SIG-M5 treated with dmso at 0.1 percent for 504 hours (cell line): ENCODE data around the gene CX3CL1.
"Not testable (repeated sequence)": the region's sequence is repeated elsewhere in the genome, so short reads cannot be mapped to it uniquely, and the experiment has no call there.

Source experiments
- DNase-seq: peaks from one replicate; lab custom pipeline; 2025; ENCODE audit not compliant: unreplicated experiment; lab: John Stamatoyannopoulos, UW

CX3CL1 gene

DNA sequence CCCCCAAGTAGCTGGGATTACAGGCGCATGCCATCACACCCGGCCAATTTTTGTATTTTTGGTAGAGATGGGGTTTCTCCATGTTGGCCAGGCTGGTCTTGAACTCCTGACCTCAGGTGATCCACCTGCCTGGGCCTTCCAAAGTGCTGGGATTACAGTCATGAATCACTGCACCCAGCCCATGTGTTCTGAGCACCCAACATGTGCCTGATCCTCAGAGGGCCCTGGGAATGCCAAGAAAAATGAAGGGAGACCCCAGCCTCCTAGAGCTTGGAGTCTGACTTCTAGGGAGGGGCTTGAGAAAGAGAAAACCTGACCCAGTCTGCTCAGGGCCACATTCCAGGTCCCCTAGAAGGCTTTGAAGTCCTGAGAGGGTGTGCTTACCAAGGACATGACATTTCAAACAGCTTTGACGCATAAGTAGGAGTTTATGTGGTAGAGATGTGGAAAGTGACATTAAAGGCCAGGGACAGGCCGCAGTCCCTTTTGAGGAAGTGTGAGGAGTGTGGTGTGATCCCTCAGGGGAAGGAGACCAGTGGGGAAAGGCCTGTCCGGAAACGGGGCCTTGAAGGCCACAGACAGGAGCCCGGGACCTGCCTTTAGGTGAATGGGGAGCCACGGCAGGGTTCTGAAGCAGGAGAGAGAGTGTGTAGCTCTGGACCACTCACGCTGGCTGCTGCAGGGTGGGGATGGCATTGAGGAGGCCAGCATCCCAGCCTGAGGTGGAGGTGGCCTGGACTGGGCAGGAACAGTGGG lies 14.8 kb upstream of the CX3CL1 start:
- peak; percentile 12 for DNase-seq

DNA sequence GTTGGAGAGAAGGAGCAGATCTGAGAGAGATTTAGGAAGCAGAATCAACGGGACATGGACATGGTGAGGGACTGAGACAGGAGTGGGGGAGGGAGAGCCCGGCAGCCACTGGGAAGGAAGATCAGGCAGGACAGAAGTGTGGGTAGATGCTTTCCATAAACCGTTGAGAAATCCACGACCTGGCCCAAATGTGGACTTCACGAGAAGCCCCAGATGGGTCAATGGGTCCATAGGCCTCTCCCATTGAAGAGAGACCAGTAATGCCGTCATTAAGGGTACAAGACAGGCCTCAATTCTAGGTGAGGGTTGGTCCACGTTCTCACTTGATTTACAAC lies 14.2 kb upstream of the CX3CL1 start:
- no peak for DNase-seq

DNA sequence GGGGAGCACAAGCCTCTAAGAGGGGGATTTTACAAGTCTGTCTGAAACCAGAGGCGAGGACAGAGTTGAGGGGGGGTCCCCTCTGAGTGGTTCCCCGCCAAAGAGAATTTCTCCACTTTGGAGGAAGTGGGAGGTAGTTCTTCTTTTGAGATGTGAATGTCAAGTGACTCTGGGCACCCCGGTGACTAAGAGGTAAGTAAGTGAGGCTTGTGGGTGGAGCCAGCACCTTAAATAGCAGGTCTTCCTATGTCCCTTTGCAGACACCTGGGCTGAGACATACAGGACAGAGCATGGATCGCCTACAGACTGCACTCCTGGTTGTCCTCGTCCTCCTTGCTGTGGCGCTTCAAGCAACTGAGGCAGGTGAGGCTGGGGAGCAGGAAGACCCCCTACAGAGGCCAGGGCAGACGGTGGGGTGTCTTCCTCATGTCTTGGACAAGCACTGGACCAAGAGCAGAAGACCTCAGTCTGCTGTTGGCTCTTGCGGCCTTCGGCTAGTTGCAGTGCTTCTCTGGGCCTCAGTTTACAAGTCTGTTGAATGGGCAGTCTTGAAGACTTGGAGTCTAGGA lies 13.7 kb upstream of the CX3CL1 start, which contains the start of gene CCL22:
TSS of gene CCL22 (plus strand) at position 257 of the 569 bp plus-strand sequence. CDS start at position 291, 34 bp downstream.
- DNase-seq = no peak

DNA sequence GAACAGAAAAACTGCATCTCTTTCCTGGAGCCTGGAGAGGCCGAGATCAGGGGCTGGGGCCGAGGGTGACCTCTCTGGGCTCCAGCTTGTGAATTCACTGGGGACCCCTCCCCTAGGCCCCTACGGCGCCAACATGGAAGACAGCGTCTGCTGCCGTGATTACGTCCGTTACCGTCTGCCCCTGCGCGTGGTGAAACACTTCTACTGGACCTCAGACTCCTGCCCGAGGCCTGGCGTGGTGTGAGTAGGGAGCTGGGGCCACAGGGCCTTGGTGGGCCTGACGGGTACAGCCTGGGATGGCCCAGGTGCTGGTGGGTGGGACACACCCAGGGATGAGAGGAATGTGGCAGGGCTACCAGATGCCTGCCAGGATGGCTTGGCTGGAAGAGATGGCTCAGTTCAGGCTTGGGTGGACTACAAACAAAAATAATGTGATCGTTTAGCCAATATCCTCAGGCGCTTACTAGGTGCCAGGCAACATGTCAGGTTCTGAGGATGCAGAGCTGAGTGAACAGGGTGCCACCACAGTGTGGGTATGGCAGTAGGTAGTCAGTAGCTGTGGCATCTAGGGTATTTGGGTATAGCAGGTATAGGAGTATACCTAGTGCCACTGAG lies 11.9 kb upstream of the CX3CL1 start:
- no peak for DNase-seq

DNA sequence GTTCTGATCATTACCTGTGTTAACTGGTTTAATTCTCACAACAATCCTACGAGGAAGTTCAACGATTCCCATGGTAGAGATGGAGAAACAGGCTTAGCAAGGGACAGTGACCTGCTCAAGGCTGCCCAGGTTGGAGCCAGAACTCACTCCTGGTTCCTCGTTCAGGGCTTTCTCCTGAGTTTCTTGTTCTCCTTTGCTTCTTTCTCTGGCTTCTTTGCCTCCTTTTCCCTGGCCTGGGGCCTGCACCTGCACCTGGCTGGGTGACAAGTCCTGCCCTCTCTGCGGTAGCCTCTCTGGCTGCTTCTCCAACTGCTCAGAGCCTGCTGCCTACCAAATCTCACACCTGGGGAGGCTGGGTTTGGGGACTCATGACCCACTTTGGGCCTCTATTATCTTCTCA lies 10.9 kb upstream of the CX3CL1 start:
- no peak for DNase-seq

DNA sequence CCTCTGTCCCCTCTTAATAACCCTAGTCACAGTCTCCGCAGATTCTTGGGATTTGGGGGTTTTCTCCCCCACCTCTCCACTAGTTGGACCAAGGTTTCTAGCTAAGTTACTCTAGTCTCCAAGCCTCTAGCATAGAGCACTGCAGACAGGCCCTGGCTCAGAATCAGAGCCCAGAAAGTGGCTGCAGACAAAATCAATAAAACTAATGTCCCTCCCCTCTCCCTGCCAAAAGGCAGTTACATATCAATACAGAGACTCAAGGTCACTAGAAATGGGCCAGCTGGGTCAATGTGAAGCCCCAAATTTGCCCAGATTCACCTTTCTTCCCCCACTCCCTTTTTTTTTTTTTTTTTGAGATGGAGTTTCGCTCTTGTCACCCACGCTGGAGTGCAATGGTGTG lies 8.1 kb upstream of the CX3CL1 start:
- DNase-seq = no peak

DNA sequence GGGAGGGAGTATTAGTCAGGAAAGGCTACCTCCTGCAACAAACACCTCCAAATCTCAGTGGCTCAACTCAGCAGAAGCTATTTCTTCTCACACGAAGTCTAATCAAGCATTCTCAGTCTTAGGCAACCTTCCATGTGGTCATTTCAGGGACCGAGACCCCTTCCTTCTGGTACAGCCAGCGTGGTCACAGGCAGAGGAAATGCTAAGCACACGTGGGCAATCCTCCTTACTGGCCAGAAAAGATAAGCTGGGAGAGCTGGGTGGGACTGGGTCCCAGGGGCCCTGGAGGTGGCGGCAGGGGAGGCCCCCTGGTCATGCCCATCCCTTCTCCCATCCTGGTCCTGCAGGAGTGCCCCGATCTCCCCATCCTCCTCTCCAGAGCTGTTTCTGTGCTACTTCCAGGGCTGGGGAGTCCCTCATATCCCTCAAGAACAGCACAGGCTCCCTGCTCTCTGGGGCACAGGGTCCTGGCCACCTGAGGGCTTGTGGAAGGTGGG lies 5.7 kb upstream of the CX3CL1 start:
- no peak for DNase-seq

DNA sequence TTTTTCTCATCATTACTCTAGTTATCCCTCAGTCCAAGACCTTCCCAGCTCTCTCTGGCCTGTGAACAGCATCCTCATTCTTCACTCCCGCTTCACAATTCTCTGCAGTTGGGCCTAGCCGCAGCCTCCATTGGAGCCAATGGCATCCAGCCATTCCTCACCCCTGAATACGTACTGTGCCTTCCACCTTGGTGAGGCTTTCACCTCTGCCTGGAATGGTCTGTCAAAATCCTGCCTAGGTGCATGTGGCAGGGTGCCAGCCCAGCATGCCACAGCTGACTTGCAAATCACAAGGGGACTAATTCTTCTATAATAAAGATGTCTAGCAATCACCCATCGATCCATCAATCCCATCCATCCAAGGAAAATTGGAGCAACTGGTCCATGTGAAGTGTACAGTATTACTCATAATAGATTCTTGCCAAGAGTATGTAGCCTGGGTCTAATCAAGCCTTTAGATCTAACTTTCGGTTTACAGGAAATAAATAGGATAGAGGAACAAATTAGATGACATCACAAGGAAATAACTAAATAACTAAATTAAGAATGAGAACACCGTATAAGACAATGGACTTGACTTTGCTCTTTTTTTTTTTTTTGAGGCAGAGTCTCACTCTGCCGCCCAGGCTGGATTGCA lies 5.1 kb upstream of the CX3CL1 start:
- no peak for DNase-seq

DNA sequence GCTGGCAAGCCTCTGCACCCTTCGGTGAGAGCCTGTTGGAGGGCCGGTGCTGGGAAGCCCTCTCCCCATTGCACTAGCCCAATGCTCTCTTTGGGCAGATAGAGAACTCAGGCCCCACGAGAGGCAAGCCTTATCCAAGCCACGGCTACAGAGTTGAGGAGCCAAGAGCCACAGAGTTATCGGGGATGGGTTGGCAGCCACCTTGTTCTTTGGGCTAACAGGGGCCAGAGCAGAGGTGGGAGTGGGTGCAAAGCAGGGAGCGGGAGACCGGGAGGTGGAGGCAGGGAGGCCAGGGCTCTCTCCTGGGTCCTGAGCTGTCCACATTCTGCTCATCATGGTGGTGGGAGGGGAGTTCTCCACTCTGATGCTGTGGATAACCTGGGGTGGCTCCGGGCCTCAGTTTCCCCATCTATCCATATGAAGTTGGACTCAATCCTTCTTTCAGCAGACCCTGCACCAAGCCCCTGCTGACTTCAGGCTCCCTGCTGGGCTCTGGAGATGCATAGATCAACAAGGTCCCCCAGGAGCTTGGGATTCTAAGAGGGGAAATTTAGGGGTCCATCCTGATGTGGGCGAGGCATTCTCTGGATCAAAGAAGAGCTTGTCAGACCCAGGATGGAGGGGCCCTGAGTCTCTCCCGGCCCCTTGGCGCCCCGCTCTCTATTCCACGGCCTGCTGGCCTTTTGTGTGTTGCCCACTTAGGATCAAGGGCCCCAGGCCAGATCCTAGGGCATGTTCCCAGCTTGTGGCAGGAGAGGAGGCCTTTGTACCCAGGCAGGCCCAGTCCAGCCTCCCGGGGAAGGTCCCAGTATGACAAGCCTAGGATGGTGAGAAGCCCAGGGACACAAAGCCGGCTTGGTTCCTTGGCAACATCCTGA lies 557 bp upstream of the CX3CL1 start:
- DNase-seq = no peak

DNA sequence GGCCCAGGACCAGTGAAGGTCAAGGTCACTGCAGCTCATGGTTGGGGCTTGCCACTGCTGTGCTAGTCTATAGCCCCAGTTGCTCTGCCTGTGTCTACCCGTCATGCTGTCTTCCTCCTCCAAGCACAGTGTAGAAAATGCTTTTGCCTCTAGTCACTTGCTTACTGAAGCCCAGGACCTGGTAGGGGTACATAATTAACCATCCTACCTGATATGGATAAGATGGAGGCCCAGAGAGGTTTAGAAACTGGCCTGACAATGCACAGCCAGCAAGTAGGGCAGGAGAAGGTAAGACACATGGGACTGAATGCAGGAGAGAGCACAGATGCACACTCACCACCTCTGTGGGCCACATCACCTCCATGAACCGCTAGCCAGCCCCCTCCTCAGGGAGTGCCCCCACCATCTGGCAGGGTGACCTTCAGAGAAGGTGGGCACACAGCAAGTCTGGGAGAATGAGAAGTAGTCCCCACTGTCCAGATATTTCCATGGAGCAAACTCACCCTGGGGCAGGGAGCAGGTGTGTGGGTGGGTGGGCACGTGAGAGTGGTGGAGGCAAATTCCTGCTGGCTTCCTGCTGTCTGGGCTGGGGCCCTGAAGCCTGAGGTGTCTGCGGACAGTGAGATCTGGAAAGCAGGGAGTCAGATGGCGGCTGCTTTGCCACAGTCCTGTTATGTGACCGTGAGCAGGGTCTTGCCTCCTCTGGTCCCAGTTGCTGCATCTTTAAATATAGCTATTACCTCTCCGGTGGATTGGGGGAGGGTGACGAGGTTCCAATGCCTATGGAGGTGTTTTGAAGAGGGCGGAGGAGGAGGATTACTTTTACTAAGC lies 1.0 kb downstream of the CX3CL1 start:
- no peak for DNase-seq

DNA sequence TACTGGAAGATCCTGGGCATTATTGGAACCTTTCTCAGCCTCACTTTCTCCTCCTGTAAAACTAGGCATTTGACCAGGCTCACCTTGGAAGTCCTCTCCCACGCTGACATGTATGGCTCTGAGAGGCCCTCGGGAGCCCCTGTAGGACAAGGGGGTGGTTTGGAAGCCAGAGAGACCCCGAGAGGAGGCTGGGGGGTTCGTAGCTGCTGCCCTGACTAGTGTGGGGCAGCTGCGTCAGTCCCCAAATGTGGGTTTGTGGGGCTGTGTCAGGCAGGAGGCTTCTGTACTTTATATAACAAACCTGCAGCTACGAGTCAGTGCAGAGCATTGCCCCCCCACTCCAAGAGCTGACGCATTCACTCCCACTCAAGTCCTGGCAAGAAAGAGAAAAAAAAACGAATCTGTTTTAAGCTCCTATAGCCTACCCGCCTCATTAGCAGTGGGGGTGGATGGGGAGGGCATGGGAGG lies 1.8 kb downstream of the CX3CL1 start:
- no peak for DNase-seq

DNA sequence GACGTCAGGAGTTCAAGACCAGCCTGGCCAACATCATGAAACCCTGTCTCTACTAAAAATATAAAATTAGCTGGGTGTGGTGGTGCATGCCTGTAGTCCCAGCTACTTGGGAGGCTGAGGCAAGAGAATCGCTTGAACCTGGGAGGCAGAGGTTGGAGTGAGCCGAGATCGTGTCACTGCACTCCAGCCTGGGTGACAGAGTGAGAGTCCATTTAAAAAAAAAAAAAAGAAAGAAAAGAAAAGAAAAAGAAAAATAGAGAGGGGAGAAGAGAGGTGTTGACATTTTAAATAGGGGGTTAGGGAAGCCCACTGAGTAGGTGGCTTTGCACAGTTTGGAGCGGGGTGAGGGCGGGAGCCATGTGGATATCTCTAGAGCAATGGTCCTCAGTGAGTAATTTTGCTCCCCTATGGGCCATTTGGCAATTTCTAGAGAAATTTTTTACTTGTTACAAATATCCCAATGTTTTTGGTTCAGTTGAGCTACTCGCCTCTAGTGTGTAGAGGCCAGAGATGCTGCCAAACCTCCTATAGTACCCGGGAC lies 2.7 kb downstream of the CX3CL1 start:
- DNase-seq = not testable (repeated sequence)

DNA sequence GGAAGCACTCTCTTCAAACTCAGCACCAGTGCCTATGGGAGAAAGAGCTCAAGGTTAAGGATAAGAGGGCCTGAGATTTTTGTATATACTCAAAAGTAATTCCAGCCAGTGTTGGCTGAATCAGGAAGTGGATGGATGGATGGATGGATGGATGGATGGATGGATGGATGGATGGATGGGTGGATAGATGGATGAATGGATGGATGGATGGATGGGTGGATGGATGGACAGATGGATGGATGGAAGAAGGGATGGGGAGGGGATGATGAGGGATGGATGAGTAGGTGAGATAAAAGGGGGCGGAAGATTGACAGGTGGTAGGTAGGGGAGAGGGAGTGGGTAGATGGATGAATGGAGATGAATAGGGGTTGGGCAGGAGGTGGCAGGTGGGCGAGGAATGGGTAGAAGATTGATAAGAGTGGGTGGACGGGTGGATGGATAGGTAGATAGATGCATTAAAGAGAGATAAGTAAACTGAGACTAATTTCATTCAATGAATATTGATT lies 4.1 kb downstream of the CX3CL1 start:
- no peak for DNase-seq

DNA sequence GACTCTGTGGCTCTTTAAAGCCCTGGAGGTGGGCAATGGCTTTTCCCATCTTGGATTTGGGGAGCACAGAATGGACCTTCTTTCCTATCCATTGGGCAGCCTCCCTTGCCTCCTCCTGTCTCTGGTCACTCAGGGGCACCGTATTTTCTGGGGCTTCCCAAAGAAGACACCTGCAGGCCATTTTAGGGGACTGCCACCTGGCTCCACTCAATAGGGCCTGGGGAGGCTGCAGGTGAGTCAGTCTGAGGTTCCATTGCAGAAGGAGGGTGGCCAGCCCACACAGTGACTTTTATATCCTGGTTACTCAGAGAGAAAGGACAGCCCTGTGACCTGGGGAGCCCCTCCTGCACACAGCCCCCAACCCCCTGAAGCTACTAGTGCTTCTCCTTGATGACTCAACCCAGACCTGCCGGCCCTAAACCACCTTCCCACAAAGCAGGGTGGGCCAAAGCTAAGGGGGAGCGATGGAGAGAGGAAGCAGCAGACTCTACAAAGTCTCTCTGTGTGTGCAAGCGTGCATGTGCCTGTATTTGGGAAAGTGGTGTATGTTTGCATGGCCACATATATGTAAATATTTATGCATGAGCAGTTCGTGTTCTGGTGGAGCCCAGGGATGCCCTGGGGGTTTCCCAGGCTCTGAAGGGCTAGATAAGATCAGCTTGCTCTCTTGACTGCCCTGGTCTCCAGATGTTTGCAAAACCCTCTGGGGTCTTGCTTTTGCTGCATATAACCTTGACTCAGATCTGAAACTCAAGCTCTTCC lies 5.0 kb downstream of the CX3CL1 start:
- DNase-seq = peak; percentile 29

DNA sequence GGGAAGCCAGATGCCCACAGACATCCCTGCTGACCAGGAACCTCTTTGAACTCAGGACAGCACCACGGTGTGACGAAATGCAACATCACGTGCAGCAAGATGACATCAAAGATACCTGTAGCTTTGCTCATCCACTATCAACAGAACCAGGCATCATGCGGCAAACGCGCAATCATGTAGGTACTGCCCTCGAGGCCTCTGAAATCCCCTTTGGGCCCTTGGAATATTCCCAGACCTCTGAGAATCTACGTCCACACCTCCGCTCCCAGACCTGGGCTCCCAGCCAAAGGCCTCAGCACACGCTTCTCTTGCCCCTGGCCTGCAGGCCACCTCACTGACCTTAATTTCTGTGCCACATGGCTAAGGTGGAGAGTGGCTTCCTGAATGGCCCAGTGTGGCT lies 7.3 kb downstream of the CX3CL1 start:
- no peak for DNase-seq

DNA sequence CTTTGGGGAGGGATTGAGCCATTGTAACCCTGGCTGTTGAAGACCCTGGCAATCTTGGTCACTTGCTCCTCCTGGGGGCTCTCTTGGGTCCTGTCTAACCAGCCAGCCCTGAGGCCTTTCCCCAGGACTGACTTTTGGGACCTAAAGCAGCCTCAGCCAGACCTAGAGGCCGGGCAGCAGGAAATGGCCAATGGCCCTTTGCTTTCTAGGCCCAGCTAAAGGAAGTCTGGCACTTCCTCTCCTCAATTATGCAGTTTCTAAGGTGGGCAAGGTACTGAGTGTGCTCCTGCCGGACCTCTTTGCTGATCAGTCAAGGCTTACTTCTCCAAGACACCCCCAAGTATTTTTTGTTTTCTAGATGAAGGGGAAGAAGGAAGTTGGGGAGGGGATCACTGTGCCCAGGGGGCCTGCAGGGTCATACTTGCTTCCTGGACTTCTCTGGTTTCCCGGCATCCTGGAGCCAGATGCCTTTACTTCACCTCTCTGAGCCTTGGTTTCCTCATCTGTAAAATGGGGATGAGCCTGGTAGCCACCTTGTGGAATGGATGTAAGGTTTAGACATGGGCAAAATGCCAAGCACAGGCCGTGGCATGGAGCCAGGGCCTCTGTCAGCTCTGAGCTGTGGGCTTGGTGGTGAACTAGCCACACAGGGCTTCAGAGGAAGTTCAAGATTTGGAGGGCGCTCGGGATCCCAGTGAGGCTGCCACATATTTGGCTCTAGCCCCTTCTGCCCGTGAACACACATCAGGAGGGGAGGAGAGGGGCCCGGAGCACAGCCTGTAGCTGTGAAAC lies 8.6 kb downstream of the CX3CL1 start:
- DNase-seq = no peak

DNA sequence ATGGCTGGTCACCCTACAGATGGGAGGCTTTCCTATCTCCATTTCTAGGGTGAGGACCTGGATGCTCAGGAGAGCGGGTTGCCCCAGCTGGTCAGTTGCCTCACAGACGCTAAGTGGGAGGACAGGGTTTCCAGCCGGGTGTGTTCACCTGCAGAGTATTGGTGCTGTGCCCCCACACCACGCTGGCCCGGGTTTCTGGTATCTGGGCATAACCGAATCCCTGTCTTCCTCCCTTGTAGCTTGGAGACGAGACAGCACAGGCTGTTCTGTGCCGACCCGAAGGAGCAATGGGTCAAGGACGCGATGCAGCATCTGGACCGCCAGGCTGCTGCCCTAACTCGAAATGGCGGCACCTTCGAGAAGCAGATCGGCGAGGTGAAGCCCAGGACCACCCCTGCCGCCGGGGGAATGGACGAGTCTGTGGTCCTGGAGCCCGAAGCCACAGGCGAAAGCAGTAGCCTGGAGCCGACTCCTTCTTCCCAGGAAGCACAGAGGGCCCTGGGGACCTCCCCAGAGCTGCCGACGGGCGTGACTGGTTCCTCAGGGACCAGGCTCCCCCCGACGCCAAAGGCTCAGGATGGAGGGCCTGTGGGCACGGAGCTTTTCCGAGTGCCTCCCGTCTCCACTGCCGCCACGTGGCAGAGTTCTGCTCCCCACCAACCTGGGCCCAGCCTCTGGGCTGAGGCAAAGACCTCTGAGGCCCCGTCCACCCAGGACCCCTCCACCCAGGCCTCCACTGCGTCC lies 9.7 kb downstream of the CX3CL1 start:
- no peak for DNase-seq
